ENCODE results near the gene PLPP4. TPM values are rescaled to one million over a fixed set of nuclear protein-coding genes. Genes with fewer than 3 reads are reported as not detected.

Gene PLPP4
- total RNA-seq, 1 experiment from 2014 or later = 10.7 TPM

- Histone ChIP-seq H3K9me3 (ENCODE audit: low read length) (no peaks in the 10 kb centered on the region), H3K4me1 (ENCODE audit: insufficient read depth, low read length) (no peaks in the 10 kb centered on the region), H4K20me1 (ENCODE audit: low read length) (no peaks in the 10 kb centered on the region), H3K79me2 (ENCODE audit: low read length) (no peaks in the 10 kb centered on the region), H3K27me3 (ENCODE audit: low read length) (no peaks in the 10 kb centered on the region), H3K9me2 (replicated peaks; ENCODE audit: low read length) (no peaks in the 10 kb centered on the region), H3K4me2 (ENCODE audit: low read length) (no peak overlapping the region), H3K36me3 (ENCODE audit: low read depth, low read length) (no peaks in the 10 kb centered on the region), H3K4me3 (ENCODE audit: low read length) (no peak overlapping the region), H3K27ac (ENCODE audit: low read length) (no peak overlapping the region), H3K9ac (ENCODE audit: low read length) (no peak overlapping the region), H2AFZ (ENCODE audit: low read length) (no peak overlapping the region), H3F3A (ENCODE audit: low read length, unreplicated experiment) (no peaks in the 10 kb centered on the region)
- ATAC-seq (no peak), DNase-seq (no peak)
- no TSS peak for BruUV-seq (replicated peaks)
- POLR2A ChIA-PET (ENCODE audit: unreplicated experiment) = no interaction called here
- intact Hi-C loops (cut with micrococcal nuclease) = no loop called here
- CTCF ChIA-PET = no interaction called here
- TF ChIP-seq EZH2phosphoT487 (IDR thresholded peaks at IDR 0.05; ENCODE audit: borderline replicate concordance, low read length) (no peak), CTCF (conservative IDR thresholded peaks at IDR 0.05; ENCODE audit: low read depth, low read length) (no peak), EZH2 (IDR thresholded peaks at IDR 0.05; ENCODE audit: low read length, unreplicated experiment) (no peak)
Observed at GRCh38 chr10:120432209-120432608, 24.8 kb upstream of the PLPP4 start.

GRCh38 chr10:120433141-120433540, 23.9 kb upstream of the PLPP4 start:
- Histone ChIP-seq H3K4me3 (ENCODE audit: low read length) (no peak overlapping the region), H3K9me2 (replicated peaks; ENCODE audit: low read length) (no peaks in the 10 kb centered on the region), H4K20me1 (ENCODE audit: low read length) (no peaks in the 10 kb centered on the region), H3F3A (ENCODE audit: low read length, unreplicated experiment) (no peaks in the 10 kb centered on the region), H3K4me1 (ENCODE audit: insufficient read depth, low read length) (no peaks in the 10 kb centered on the region), H3K9ac (ENCODE audit: low read length) (no peak overlapping the region), H3K27ac (ENCODE audit: low read length) (no peak overlapping the region), H3K36me3 (ENCODE audit: low read depth, low read length) (no peaks in the 10 kb centered on the region), H3K4me2 (ENCODE audit: low read length) (no peak overlapping the region), H3K27me3 (ENCODE audit: low read length) (no peaks in the 10 kb centered on the region), H3K9me3 (ENCODE audit: low read length) (no peaks in the 10 kb centered on the region), H2AFZ (ENCODE audit: low read length) (no peak overlapping the region), H3K79me2 (ENCODE audit: low read length) (no peaks in the 10 kb centered on the region)
- no TSS peak for BruUV-seq (replicated peaks)
- TF ChIP-seq EZH2 (IDR thresholded peaks at IDR 0.05; ENCODE audit: low read length, unreplicated experiment) (no peak), CTCF (conservative IDR thresholded peaks at IDR 0.05; ENCODE audit: low read depth, low read length) (no peak), EZH2phosphoT487 (IDR thresholded peaks at IDR 0.05; ENCODE audit: borderline replicate concordance, low read length) (no peak)
- DNase-seq (no peak), ATAC-seq (no peak)
- POLR2A ChIA-PET (ENCODE audit: unreplicated experiment) = no interaction called here
- CTCF ChIA-PET = no interaction called here
- intact Hi-C loops (cut with micrococcal nuclease) = no loop called here

GRCh38 chr10:120436439-120437112, 20.5 kb upstream of the PLPP4 start:
- Histone ChIP-seq H3K4me3 (ENCODE audit: low read length) (no peak overlapping the region), H2AFZ (ENCODE audit: low read length) (no peak overlapping the region), H3K36me3 (ENCODE audit: low read depth, low read length) (no peaks in the 10 kb centered on the region), H3K4me1 (ENCODE audit: insufficient read depth, low read length) (no peaks in the 10 kb centered on the region), H4K20me1 (ENCODE audit: low read length) (no peaks in the 10 kb centered on the region), H3K79me2 (ENCODE audit: low read length) (no peaks in the 10 kb centered on the region), H3F3A (ENCODE audit: low read length, unreplicated experiment) (no peaks in the 10 kb centered on the region), H3K27me3 (ENCODE audit: low read length) (no peaks in the 10 kb centered on the region), H3K27ac (ENCODE audit: low read length) (no peak overlapping the region), H3K4me2 (ENCODE audit: low read length) (no peak overlapping the region), H3K9me3 (ENCODE audit: low read length) (no peaks in the 10 kb centered on the region), H3K9ac (ENCODE audit: low read length) (no peak overlapping the region), H3K9me2 (replicated peaks; ENCODE audit: low read length) (no peaks in the 10 kb centered on the region)
- intact Hi-C loops (cut with micrococcal nuclease) = no loop called here
- peak; percentile 17 for DNase-seq
- CTCF ChIA-PET = no interaction called here
- POLR2A ChIA-PET (ENCODE audit: unreplicated experiment) = no interaction called here
- TF ChIP-seq CTCF (conservative IDR thresholded peaks at IDR 0.05; ENCODE audit: low read depth, low read length) = no peak
- no peak for TF ChIP-seq EZH2 (IDR thresholded peaks at IDR 0.05; ENCODE audit: low read length, unreplicated experiment)
- TF ChIP-seq EZH2phosphoT487 (IDR thresholded peaks at IDR 0.05; ENCODE audit: borderline replicate concordance, low read length) = no peak
- no peak for ATAC-seq
- no TSS peak for BruUV-seq (replicated peaks)

Measured in PC-3 (cell line).